ENCODE measurements around the gene STK40. TPM values are rescaled to one million over a fixed set of nuclear protein-coding genes. Genes with fewer than 3 reads are reported as not detected.

The STK40 gene
- total and polyA plus RNA-seq, 2 donors from 2014 or later, result 30.9 to 39.2 TPM

GRCh38 chr1:36415661-36416326 is 30.1 kb upstream of the STK40 start:
- FAIRE-seq (no peak), DNase-seq (peak in 1 of 5 donors; percentile 38)
- no peak for TF ChIP-seq CTCF (IDR thresholded peaks at IDR 0.05; ENCODE audit: borderline replicate concordance, extremely low read depth, insufficient read depth)
- Histone ChIP-seq H3K9ac (ENCODE audit: low read length in 3 of 3) (no peak overlapping the region), H3K9me3 (ENCODE audit: control insufficient read depth in 2 of 3, insufficient read depth in 1 of 3, low read length in 3 of 3) (no peaks in the 10 kb centered on the region), H3K27me3 (ENCODE audit: control insufficient read depth, insufficient read depth, low read length) (no peaks in the 10 kb centered on the region), H3K36me3 (ENCODE audit: control insufficient read depth in 2 of 3, insufficient read depth in 3 of 3, low read length in 3 of 3) (peaks cover 0 to 2% (median 0%) of the 10 kb centered on the region in 3 donors), H3K4me1 (ENCODE audit: control insufficient read depth in 2 of 3, insufficient read depth in 2 of 3, low read depth in 1 of 3, low read length in 3 of 3) (no peaks in the 10 kb centered on the region), H3K27ac (ENCODE audit: low read depth in 2 of 2, low read length in 2 of 2) (no peak overlapping the region), H3K4me3 (ENCODE audit: low read length in 3 of 3) (no peak overlapping the region)
- intact Hi-C loops (cut with DNase I), result no loop called here

- TF ChIP-seq CTCF (IDR thresholded peaks at IDR 0.05; ENCODE audit: borderline replicate concordance, extremely low read depth, insufficient read depth), result no peak
- FAIRE-seq (no peak), DNase-seq (no peak)
- Histone ChIP-seq H3K36me3 (ENCODE audit: control insufficient read depth in 2 of 3, insufficient read depth in 3 of 3, low read length in 3 of 3) (peaks cover 0 to 2% (median 0%) of the 10 kb centered on the region in 3 donors), H3K9me3 (ENCODE audit: control insufficient read depth in 2 of 3, insufficient read depth in 1 of 3, low read length in 3 of 3) (no peaks in the 10 kb centered on the region), H3K4me3 (ENCODE audit: low read length in 3 of 3) (no peak overlapping the region), H3K27me3 (ENCODE audit: control insufficient read depth, insufficient read depth, low read length) (no peaks in the 10 kb centered on the region), H3K4me1 (ENCODE audit: control insufficient read depth in 2 of 3, insufficient read depth in 2 of 3, low read depth in 1 of 3, low read length in 3 of 3) (no peaks in the 10 kb centered on the region), H3K27ac (ENCODE audit: low read depth in 2 of 2, low read length in 2 of 2) (no peak overlapping the region), H3K9ac (ENCODE audit: low read length in 3 of 3) (no peak overlapping the region)
- intact Hi-C loops (cut with DNase I), result no loop called here
Observed at GRCh38 chr1:36414384-36414783, 28.7 kb upstream of the STK40 start.

GRCh38 chr1:36411674-36412648 is 26.2 kb upstream of the STK40 start:
- no peak for FAIRE-seq
- no peak overlapping the region for H3K27ac ChIP-seq (ENCODE audit: low read depth in 2 of 2, low read length in 2 of 2)
- H3K9me3 ChIP-seq (ENCODE audit: control insufficient read depth in 2 of 3, insufficient read depth in 1 of 3, low read length in 3 of 3), result no peaks in the 10 kb centered on the region
- TF ChIP-seq CTCF (IDR thresholded peaks at IDR 0.05; ENCODE audit: borderline replicate concordance, extremely low read depth, insufficient read depth), result no peak
- H3K4me3 ChIP-seq (ENCODE audit: low read length in 3 of 3), result no peak overlapping the region
- intact Hi-C loops (cut with DNase I), result no loop called here
- no peaks in the 10 kb centered on the region for H3K27me3 ChIP-seq (ENCODE audit: control insufficient read depth, insufficient read depth, low read length)
- peak in 1 of 5 donors; percentile 14 for DNase-seq
- H3K36me3 ChIP-seq (ENCODE audit: control insufficient read depth in 2 of 3, insufficient read depth in 3 of 3, low read length in 3 of 3), result no peaks in the 10 kb centered on the region
- H3K4me1 ChIP-seq (ENCODE audit: control insufficient read depth in 2 of 3, insufficient read depth in 2 of 3, low read depth in 1 of 3, low read length in 3 of 3), result no peaks in the 10 kb centered on the region
- H3K9ac ChIP-seq (ENCODE audit: low read length in 3 of 3), result no peak overlapping the region
